NCI-H510A (cell line): ENCODE results near the gene OR2B6.

Source experiments
- DNase-seq: peaks from one replicate; lab custom pipeline; 2025; lab: John Stamatoyannopoulos, UW

Gene OR2B6

DNA sequence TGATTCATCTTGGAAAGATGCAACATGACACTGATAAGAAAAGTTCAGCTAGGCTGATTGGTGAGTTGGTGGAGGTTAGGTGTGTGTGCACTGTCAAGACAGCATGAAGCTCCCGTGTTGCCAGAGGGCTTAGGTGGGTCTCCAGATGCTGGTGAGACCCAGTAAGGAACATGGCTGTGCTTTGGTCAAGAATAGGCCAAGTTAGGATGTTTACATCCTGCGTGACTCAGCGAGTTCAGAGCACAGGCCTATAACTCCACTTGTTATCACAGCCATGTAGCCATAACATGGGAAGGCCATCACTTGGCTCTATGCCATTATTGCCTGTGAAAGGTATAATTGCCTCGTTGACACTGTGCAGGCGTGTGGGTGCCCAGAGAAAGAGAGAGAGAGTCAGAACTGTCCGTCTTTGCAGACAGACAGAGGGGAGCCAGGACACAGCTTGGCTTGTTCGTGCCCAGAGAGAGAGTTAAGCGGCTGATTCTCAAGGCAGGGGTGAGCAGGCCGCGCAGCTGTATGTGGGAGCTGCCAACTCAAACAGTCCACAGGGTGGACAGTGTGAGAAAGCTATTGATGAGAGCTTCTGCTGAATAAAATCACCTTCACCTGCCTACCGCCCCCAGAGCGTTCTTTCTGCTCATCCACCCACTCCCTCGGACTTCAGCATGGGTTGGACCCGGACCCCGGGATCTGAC lies 43.5 kb downstream of the OR2B6 start:
- DNase-seq = no peak

DNA sequence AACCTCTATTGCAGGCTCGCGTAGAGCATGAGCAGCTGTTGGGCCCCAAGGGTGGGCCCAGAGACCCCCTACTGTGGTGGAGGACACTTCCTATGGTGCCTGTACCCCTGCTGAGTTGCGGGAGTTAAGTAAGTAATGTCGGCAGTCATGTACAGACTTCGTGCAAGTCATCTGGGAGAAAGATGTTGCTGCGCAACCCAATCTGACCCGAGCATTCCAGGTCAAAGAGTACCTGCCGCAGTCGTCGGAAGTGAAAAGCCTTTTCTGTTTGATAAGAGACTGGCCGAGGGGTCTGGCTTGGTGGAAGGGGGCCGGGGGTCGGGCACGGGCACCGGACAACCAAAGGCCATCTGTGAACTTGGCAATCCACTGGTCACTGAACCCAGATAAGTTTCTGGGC lies 44.3 kb downstream of the OR2B6 start:
- DNase-seq = no peak

DNA sequence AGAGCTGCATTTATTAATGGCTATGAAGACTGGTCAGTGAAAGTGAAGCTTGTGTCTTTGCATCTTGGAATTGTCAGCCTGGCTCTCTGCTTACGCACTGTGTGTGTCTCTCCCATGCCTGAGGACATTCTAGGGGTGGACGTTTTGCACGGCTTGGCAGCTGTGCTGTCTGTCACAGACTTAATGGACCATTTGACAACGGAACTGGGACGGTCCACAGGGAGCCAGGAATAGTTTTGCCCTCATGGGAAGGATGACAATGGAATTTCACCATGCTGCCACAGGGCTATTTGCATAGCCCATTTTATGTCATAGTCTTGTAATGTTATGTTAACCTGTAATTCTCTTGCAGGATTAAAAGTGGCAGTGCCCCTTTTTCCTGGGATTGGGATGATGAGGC lies 44.7 kb downstream of the OR2B6 start:
- no peak for DNase-seq

DNA sequence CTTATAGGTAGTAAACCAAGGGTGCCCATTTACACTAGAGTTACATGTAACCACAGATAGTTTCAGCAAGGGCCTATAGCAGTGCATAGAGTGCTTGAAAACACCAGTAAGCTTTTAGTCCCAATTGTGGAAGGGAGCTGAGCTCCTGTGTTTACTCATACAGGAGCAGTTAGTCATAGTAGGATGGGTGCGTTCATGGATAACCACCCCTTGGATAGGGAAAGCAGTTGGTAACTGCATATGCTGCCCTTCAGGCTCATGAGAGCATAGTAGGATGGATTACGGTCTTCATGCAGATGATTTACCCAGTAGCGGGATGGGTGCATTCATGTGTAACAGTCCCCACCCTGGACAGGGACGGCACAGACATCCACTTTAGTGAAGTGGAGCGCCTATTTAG lies 45.1 kb downstream of the OR2B6 start:
- DNase-seq = no peak

DNA sequence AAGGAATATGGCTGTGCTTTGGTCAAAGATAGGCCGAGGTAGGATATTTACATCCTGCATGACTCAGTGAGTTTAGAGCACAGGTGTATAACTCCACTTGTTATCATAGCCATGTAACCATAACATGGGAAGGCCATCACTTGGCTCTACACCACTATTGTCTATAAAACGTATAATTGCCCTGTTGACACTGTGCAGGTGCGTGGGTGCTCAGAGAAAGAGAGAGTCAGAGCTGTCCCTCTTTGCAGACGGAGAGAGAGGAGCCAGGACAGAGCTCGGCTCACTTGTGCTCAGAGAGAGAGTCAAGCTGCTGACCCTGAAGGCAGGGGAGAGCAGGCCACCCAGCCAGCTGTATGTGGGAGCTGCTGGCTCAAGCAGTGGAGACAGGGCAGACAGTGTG lies 46.0 kb downstream of the OR2B6 start:
- no peak for DNase-seq

DNA sequence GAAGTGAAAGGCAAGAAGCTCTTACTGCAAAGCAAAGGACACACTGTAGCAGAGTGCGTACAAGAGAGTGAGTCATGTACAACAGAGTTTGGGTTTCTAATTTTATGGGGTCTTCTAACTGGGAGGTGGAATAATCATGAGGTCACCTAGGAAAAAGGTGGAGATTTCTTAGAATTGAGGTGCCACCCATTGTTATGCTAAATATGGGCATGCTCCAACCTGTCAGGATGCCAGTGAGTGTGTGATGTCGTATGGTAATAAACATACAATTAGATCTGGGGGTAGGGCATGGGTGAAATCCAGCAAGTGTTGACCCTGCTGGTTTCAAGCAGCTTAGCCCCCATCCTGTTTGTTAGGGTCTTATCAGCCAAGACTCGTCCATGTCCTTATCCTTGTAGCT lies 46.6 kb downstream of the OR2B6 start:
- no peak for DNase-seq

DNA sequence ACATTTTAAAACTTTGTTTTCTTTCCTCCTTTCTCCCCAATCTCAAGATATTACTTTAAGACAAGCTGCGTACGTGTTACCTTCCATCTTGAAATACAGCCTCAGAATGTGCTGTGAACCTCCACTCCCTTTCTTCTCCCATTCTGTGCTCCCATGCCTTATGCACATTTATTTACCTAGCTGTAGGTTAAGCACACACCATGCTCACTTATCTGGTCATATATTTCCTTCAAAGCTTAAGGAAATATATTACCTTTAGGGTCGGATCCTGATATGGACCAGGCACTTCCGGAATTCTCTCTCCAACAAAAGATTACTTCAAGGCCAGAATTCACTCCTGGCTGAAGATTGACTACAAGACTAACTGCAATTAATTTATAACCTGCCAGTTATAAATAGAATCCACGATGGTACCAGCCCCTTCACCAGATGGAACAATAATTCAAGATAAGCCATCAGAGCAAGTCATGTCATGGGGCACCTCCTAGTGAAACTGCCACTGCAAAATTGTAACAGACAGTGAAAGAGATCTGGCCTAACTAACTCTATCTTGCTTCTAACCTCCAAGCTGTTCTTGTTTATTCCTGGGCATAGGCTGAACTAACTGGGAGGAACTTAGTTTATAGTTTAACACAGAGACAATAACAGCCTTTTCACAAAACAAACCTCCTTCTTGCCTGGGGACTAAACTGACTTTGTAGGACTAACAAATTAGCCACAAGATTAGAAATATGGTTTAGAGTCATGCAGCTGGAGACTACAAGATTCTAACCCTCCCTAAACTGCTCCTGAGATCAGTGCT lies 47.5 kb downstream of the OR2B6 start:
- no peak for DNase-seq

DNA sequence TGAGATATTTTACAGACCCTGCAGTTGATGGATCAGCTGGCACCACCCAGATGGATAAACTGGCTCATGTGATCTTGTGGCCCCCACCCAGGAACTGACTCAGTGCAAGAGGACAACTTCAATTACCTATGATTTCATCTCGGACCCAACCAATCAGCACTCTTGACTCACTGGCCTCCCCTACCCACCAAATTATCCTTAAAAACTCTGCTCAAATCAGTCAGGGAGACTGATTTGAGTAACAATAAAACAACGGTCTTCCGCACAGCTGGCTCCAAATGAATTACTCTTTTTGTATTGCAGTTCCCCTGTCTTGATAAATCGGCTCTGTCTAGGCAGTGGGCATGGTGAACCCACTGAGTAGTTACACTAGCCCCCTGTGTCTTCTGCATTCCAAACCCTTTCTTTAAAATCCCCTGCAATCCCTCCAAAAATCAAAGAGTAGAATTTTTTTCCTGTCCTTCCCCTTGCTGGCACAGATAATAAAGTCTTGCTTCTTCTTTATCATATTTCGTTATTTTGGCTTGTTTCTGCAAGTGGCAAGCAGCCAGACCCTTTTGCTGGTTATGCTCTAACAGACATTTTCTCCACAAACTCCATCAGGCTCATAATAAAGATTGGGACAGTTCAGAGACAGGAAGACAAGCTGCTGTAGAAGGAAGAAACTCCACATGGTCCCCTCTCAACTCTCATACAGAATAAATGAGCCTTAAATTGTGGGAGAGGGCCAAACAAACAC lies 48.3 kb downstream of the OR2B6 start:
- DNase-seq = no peak

DNA sequence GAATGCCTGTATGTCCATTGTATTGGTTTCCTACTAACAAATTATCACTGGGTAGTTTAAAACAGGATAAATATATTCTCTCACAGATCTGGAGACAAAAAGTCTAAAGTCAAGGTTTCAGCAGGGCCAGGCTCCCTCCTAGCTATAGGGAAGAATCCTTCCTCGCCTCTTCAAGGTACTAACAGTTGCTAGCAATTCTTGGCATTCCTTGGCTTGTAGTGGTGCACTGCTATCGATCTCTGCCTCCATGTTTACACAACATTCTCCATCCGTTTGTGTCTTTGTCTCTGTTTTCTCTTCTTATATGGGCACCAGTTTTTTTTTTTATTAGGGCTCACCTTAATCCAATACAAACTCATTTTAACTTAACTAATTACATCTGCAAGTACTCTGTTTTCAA lies 48.9 kb downstream of the OR2B6 start:
- no peak for DNase-seq
